SU-DHL-6 (cell line): ENCODE measurements around the gene ST6GALNAC3.

ENCODE experiments used
- CTCF ChIP-seq: fragments of 200-600 bp; sonication (generic); IDR thresholded peaks from one replicate; pipeline ENCODE4 v1.5.1; 2017; ENCODE audit warnings: antibody characterized with exemption, mild to moderate bottlenecking, low read length, moderate library complexity; ENCODE audit not compliant: insufficient read depth, poor library complexity, severe bottlenecking
- EZH2phosphoT487 ChIP-seq: fragments of 200-600 bp; sonication (generic), shearing (Covaris generic); conservative IDR thresholded peaks from 2 replicates; pipeline ENCODE4 v1.6.1; 2018; ENCODE audit warnings: mild to moderate bottlenecking, antibody characterized with exemption, low read length, moderate library complexity, mixed read lengths

- TF ChIP-seq CTCF (no peak), EZH2phosphoT487 (no peak)
These were observed 566.2 kb downstream of the ST6GALNAC3 start for GRCh38 chr1:76640723-76641122.
